Germinal center (tissue), 1 donor: ENCODE measurements around the gene FAT2.

ENCODE experiments used
- DNase-seq: peaks from one replicate; pipeline ENCODE4 v3.0.0; 2012; ENCODE audit warnings: mixed read lengths, low spot score

FAT2 gene, protein sequence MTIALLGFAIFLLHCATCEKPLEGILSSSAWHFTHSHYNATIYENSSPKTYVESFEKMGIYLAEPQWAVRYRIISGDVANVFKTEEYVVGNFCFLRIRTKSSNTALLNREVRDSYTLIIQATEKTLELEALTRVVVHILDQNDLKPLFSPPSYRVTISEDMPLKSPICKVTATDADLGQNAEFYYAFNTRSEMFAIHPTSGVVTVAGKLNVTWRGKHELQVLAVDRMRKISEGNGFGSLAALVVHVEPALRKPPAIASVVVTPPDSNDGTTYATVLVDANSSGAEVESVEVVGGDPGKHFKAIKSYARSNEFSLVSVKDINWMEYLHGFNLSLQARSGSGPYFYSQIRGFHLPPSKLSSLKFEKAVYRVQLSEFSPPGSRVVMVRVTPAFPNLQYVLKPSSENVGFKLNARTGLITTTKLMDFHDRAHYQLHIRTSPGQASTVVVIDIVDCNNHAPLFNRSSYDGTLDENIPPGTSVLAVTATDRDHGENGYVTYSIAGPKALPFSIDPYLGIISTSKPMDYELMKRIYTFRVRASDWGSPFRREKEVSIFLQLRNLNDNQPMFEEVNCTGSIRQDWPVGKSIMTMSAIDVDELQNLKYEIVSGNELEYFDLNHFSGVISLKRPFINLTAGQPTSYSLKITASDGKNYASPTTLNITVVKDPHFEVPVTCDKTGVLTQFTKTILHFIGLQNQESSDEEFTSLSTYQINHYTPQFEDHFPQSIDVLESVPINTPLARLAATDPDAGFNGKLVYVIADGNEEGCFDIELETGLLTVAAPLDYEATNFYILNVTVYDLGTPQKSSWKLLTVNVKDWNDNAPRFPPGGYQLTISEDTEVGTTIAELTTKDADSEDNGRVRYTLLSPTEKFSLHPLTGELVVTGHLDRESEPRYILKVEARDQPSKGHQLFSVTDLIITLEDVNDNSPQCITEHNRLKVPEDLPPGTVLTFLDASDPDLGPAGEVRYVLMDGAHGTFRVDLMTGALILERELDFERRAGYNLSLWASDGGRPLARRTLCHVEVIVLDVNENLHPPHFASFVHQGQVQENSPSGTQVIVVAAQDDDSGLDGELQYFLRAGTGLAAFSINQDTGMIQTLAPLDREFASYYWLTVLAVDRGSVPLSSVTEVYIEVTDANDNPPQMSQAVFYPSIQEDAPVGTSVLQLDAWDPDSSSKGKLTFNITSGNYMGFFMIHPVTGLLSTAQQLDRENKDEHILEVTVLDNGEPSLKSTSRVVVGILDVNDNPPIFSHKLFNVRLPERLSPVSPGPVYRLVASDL (N-terminal part only)

DNA sequence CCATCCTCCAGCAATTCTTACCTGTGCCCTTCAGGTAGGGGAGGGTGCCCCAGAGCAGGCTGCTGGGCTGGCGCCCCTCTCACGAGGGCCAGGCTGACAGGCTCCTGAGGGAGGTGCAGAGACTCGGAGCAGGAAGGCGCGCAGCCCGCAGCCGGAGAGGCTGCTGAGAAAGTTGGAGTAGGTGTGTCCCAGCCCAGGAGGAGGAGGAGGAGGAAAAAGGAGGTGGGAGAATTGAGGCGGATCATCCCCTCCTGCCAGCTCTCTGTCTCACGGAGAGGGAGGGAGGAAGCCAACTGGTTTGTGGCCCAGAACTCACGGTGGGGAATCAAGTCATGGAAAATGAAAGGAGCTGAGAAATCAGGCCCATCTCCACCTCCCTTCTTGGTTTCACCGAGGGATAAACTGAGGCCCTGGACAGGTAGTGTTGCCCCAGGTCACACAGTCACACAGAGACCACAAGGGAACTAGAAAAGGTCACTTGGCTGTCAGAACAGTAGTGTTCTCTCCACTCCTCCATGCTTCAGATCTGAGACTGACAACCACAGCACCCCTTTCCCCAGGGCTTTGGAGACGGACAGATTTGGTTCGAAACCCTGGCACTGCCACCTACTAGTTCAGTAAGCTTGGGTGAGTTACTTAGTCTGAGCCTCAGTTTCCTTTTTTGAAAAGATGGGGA is at the start of gene FAT2:
FAT2 (minus strand) TSS at position 188 of the 676 bp plus-strand sequence. CDS start 22,400 bp downstream, outside the sequence.
- DNase-seq: no peak

DNA sequence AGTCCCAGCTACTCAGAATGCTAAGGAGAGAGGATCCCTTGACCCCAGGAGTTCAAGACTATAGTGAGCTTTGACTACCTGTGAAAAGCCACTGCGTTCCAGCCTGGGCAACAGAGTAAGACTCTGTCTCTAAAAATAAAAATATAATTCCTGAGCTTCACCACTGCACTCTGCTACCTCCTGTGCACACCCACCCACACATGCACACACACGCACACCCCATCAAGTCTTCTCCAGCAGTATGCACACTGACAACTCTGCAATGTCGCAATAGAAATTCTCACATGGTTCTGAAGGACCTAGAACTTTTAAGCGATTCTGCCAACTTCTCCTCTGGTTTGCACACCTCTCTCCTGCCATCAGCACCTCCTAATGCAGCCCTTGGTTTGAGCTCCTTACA is 47.5 kb upstream of the FAT2 start:
- no peak for DNase-seq

DNA sequence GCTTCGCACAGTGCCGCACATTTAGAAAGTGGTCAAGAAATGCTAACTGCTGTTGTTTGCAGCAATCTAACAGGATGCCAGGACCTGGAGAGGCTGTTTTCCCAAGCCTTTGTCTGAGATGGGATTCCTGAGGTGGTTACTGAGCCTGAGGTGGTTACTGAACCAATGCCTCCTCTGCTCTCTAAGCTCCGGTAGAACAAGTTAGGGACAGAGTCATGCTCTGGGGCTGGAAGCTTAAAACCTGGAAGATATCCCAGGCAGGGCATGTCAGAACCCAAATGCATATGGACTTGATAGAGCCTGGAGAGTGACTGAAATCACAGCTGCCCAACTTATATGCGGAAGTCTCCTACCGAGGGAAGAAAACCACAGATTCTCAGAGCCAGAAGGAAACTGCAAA is 46.5 kb upstream of the FAT2 start:
- DNase-seq: no peak

DNA sequence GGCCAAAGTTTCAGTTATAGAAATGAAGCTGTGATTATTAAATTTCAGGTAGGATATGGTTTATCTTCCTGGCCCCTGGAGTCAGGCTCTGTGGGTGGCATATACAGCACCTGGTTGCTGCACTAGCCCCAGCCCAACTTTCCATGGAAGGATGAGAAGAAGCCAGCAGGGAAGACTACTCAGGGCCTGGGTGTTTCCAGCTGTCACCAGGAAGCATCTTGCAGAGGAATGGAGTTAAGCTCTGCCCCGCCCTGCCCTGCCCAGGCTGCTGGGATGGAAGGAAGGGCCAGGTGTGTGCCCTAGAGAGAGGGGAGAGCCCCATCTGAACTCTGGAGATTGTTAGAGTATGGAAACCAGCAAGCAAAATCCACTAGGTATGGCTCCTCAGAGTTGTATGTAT is 42.8 kb upstream of the FAT2 start:
- no peak for DNase-seq

DNA sequence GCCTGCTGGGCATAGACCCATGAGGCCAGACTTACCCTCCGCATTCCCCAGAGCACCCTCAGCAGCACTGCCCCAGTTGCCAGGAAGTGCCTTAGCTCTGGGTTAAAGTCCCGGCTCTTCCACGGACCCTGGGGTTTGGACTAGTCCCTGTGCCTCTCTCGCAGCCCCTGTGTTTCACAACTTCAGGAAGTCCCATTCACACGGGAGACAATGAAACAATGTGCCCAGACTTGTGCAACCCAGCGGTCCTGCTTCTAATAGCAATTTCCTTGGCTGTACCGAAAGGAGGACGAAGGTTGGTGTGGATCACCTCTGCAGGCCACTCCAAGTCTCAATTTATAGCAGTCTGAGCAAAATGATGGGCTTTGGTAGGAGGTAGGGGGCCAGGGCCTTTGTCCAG is 41.8 kb upstream of the FAT2 start:
- DNase-seq: no peak

DNA sequence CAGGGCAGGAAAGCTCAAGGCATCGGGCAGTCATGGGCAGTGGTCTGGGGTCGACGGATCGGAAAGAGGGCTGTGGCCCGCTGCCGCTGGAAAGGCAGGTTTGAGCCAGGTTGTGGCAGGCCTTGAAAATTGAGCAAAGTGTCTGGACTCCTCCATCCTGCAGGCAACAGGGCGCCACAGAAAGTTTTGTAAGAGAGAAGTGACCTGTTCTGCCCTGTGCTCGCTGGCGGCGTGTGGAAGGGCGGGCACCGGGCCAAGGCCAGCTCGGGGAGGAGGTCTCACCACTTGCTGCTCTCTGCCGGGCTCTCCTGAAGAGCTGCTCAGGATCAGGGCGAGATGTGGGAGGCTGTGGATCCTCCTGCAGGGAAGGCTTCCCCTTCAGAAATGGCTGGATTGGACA is 41.4 kb upstream of the FAT2 start:
- no peak for DNase-seq

DNA sequence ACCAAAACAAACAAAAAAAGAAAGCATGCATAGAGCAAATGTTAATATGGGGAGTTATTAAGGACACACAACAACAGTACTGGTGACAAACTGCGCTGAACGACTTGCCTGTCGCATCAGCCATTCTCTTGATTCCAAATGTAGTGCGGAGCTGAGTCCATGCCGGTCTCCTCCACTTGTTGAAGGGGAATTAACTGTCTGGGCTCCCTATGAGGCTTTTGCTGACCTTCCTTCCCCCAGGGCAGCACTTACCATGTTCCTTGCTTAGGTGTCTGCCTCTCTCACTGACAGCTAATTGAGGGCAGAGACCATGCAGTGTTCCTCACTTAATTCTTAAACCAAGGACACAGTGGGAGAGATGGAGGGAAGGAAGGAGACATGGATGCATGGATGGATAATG is 40.8 kb upstream of the FAT2 start:
- DNase-seq: no peak

DNA sequence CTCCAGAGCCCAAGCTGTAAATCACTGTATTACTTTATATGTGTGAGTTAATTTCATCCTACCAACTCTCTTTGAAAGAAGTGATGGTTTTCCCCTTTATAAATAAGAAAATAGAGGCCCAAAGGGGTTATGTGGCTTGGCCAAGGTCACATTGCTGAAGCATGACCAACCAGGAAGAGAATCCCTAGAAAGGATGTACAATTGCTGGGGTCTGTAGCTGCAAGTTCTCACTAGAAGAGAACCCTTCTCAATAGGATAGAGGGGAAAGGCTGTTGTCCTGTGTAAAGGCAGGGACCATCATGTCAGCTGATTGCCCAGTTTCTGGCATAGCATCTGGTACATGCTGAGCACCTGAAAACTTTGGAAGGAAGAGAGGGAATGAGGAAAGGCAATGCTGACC is 39.0 kb upstream of the FAT2 start:
- no peak for DNase-seq

DNA sequence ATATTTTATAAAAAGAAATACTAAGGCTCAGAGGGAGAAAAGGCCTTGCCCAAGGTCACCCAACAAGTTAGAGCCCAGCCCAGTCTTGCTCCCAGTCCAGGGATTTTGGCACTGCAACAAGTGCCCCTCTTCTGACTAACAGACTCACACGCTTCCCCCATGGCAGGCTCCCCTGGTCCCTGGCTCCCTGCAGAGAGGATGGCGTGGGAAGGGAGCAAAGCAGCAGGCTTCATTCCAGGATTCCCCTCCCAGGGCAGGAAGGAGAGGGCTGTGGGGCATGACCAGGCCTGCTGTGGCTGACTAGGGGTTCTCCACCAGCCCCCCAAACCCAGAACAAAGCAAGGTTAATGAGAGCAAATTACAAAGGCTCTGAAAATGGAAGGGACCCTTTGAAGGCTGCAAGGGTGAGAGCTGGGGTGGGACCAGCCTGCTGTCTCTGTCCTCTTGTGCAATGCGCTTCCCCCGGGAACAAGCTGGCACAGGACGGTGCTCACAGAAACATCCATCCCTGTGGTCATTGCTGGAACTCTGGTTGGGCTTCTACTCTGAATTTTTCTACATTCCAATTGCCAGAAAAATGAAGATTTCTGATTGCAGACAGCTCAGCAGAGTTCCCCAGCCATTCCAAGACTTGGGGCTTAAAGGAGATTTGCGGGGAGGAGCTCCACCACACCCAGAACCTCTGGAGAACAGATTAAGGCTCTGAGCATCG is 37.1 kb upstream of the FAT2 start:
- DNase-seq: no peak

DNA sequence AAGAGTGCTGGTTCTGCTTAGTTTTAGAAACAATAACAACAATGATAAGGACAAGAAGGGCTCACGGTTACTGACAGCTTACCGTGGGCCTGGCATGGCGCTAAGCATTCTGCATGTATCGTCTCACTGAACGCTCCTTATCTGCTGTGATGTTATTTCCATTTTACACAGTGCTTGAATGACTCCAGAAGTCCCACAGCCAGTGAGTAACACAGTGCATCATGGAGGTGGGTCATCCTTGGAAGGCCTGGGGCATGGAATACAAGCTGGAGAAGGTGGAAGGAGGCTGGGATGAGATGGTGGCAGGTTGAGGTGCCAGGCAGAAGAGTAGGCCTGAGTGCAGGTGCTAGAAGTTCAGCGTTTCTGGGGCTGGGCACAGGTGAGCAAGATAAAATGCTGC is 36.5 kb upstream of the FAT2 start:
- no peak for DNase-seq

DNA sequence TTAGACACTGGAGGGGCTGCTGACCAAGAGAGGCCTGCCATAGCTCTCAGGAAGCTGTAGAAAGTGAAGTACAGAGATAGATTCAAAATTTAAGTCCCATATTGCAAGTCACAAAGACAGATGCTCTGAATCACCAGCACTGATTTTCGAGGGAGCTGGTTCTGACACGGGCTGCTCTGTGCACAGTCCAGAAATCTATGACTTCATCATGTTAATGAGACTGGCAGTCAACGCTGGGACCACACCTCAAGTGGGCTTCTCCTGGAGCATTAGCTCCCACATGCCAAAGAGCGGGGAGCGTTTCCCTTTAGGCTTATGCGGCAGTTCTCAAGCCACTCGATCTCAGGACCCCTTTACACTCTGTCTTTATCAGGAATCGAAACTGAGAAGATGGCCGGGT is 34.2 kb upstream of the FAT2 start:
- DNase-seq: no peak

DNA sequence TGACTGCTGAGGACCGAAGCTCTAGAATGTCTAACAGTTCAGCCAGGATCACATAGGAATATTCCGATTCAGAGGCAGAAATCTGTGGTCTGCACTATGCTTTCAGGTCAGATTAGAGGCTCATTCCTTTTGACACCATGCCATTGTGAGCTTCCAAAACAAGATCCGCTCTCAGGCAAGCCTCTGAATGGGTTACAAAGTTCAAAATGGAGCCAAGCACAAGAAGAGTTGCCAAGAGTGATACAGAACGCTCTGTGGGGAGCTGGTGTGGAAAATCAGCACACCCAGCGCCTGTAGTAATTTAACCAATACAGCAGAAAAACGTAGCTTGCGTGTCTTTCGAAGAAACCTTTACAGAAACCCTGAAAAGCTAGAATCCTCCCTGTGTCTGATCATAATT is 33.3 kb upstream of the FAT2 start:
- DNase-seq: no peak

DNA sequence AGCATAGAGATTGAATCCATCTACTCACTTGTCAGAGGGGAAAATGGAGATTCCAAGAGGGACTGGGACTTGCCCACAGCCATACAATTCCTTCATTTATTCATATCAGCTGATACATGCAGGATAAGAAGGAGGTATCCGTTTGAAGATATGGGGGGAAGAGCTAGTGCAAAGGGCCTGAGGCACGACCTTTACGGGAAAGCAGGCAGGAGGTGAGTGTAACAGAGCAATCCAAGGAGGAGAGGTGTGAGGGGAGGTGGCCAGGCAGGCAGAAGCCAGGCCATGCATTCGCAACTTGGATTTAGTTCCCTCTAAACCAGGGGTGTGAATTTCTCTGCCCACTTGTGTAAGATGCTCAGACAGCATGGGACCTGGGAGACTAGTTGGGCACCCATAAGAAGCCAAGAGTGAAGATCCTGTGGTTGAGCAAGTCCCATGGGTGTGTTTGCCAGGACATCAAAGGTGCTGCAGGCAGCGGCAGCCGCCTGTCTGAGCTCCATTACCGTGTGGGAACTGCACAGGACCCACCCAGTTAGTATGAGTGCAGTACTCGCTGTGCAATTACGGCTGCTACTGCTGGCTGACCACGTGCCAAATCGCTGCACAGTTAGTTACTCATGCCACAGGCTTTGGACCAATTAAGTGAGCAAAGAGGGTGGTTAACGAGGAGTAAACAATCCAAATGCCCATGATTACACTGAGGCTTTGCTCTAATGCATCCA is 31.4 kb upstream of the FAT2 start:
- no peak for DNase-seq

DNA sequence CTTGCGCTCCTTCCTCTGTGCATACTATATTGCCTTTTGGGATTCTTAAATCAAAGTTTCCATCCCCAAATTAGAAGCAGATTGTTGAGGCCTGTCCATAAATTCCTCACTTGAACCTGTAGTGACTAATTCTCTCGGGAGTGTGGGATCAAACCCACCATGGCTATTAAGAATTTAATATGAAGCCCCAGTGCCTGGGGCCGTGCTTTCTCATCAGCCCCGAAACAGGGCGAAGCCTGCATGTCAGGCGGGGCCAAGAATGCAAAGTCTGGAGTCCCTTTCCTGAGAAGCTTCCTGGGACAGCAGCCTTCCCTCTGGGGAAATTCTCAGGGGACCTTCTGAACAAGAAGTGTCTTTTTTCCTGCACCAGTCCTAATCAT is 29.3 kb upstream of the FAT2 start:
- DNase-seq: no peak

DNA sequence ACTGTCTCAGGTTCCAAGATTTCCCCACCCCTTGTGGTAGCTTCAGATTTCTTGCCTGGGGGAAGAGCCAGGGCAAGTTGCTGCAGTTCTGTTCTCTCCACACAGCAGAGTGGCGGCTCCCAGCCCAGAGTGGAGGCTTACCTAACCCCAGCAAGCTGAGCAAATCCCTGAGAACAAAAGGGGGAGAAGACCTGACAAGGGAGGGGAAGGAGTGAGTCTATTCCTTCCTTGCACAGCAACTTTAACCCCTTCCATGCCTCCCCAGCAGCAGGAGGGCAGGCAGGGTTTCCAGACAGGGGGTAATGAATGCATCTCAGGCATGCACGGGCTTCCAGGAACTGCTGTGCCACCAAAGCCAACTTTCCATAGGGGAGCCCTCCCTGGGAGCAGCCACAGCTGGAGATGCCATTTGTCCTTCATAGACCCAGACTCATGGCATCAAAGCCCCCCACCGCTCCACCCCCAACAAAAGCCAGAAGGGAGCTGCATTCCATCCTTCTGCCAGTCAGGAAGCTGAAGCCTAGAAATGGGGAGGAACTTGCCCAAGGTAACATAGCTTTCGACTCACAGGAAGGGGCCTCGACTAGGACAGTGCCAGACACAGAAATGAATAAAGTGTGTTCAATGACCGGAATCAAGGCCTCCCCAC is 28.8 kb upstream of the FAT2 start:
- no peak for DNase-seq

DNA sequence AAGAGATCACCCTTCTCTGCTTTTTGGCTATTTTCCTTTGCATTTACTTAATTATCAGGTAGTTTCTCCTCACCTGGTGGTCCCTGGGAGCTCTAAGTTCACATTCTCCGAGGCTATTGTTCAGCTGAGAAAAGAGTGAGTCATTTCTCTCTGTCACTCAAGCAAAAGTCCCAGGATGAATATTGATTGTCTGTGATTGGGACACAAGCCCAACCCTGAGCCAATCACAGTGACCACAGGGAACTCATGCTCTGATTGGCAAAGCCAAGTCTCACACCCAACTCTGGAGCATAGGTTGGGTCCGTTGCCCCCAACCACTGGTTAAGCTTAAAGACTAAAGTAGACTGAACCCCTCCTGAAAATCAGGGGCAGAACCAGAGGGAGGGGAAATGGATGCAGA is 27.8 kb upstream of the FAT2 start:
- no peak for DNase-seq

DNA sequence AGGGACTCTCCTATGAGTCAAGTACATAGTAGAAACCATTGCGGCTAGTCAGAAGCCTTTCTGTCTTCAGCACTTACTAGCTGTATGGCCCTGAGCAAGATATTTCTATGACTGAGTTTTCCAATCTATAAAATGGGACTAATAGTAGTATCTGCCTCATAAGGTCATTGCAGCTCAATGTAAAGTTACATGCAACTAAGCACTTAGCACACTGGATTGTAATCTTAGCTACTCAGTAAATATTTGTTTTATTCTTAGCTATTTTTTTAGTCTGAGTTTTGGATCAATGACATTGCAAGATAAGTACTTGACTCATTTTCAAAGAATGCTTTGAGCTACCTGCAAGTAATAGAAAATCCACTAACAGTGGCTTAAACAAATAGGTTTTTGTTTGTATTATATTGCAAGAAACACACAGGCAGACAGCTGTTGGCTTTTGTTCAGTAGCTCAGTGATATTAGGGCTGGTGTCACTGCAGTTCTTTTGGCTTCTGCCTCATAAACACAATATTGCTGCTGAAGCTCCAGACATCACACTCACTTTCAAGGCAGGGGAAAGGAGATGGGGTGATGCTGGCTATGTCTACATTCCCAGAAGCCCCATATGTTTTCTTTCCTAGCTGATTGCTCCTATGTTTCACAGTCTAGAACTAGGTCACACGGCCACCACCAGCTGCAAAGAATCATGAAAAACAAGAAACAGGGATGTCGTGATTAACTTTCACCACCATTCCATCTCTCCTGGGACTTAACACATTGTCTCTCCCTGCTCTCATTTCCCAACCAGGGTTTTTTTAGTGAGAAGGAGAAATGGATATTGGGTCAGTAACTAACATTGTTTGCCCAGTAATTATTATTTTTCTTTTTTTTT is 26.9 kb upstream of the FAT2 start:
- DNase-seq: no peak

DNA sequence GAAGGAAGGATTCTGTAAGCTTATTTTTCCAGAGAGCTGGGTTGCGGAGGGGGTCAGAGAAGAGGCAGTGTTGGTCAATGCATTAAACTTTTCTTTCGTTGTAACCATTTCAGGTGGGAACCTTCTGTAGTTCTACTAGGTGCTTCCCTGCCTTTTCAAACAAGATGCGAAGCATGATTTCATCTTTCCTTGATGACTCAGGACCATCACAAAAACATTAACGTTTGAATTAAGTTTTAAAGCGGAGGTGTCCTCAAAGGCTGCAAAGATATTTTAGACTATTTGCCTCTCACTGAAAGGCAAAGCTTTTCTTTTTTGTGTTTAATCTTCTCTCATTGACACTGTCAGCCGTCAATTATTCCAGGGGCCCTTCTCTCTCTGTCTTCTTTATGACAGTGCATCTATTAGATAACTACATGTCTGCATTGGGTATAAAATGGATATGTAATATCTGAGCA is 26.3 kb upstream of the FAT2 start:
- DNase-seq: no peak

DNA sequence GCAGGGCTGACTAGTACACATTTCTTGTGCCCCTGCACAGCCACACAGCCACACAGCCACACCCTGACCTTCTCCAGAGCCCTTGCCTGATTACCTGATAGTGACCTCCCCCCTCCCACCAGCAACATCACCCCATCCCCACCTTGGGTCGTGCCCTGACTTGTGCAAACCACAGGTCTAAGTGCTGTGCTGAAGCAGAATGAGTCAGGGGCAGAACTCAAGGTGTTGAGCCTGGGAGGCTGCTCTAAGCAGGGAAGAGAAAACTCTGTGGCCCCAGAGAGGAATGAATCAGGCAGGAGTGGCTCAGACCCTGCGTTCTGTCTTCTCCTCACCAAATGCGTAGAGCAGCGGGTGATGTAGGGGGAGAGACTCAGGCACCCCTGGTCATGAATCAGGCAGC is 24.3 kb upstream of the FAT2 start:
- DNase-seq: no peak
